Naive thymus-derived CD8-positive, alpha-beta T cell (primary cell): ENCODE results near the gene JADE2. TPM values are rescaled to one million over a fixed set of nuclear protein-coding genes. Genes with fewer than 3 reads are reported as not detected.
A peak's percentile ranks its signal among the peaks of the same experiment; 100 is the strongest.
"Not testable (repeated sequence)": the region's sequence is repeated elsewhere in the genome, so short reads cannot be mapped to it uniquely, and the experiment has no call there.

Source experiments
- ATAC-seq, 2 donors: fragments of 150-1000 bp; cut with Tn5 transposase in 1 of 2; sonication (Bioruptor Pico), chemical (Tn5 transposase) in 1 of 2; 1 replicate in 1 of 2; 2 replicates in 1 of 2; pipeline ENCODE4 v1.10.0; 2021; ENCODE audit warnings: mild to moderate bottlenecking in 2 of 2, moderate library complexity in 2 of 2
- POLR2A ChIA-PET: fragments of 350-600 bp; sonication (Branson Sonifier 250); formaldehyde crosslinking; loops from one replicate; lab custom pipeline; 2021; ENCODE audit warnings: antibody characterized with exemption; lab: Charles Lee
- DNase-seq, 10 donors: peaks; one replicate each; pipeline versions ENCODE4 v3.0.0 to v3.0.0-alpha.2; 2020 to 2022
- H3K27ac Mint-ChIP-seq, 10 donors: one replicate each; pipeline ENCODE4 v1.8.0; 2020 to 2022; ENCODE audit warnings: mild to moderate bottlenecking in 10 of 10, mixed read lengths in 10 of 10, moderate library complexity in 4 of 10, inconsistent platforms in 1 of 10
- H3K27me3 Mint-ChIP-seq, 5 donors: one replicate each; pipeline ENCODE4 v1.8.0; 2021 to 2022; ENCODE audit warnings: mixed read lengths in 5 of 5
- H3K36me3 Mint-ChIP-seq, 3 donors: one replicate each; pipeline ENCODE4 v1.8.0; 2020 to 2022; ENCODE audit warnings: mixed read lengths in 3 of 3, mild to moderate bottlenecking in 2 of 3, inconsistent platforms in 1 of 3
- H3K4me1 Mint-ChIP-seq, 4 donors: one replicate each; pipeline ENCODE4 v1.8.0; 2021 to 2022; ENCODE audit warnings: mixed read lengths in 4 of 4
- H3K4me3 Mint-ChIP-seq, 10 donors: one replicate each; pipeline ENCODE4 v1.8.0; 2020 to 2022; ENCODE audit warnings: mild to moderate bottlenecking in 10 of 10, mixed read lengths in 10 of 10, moderate library complexity in 6 of 10, inconsistent platforms in 1 of 10
- H3K9me3 Mint-ChIP-seq, 9 donors: one replicate each; pipeline ENCODE4 v1.8.0; 2020 to 2022; ENCODE audit warnings: mixed read lengths in 9 of 9, mild to moderate bottlenecking in 3 of 9, inconsistent platforms in 1 of 9, moderate library complexity in 1 of 9
- polyA plus RNA-seq, 3 donors: library from polyadenylated mRNA; unstranded; fragments of 300-500 nt; fragmentation: Illumina TruSeq; gene quantifications; one replicate each; pipeline ENCODE4 v1.2.3, GENCODE V29; 2021
- total RNA-seq, 8 experiments: library from RNA in 2 of 8; stranded (reverse) in 2 of 8; gene quantifications; one replicate each; pipeline ENCODE4 v1.2.3 and lab custom pipeline; 2021 to 2026

The JADE2 gene
- total and polyA plus RNA-seq, 5 experiments from 2014 or later, result 24.3 to 262 (median 38.9) TPM

GRCh38 chr5:134547579-134547978 is 22.1 kb downstream of the JADE2 start:
- POLR2A ChIA-PET, result interaction anchor here (7.4 kb wide), 1 partner anchor 21 kb away, joined by 70 read pairs; the partner anchor contains the start of gene JADE2
- H3K36me3 Mint-ChIP-seq, result peaks cover 0 to 70% (median 0%) of the 10 kb centered on the region in 3 donors
- H3K4me1 Mint-ChIP-seq, result peaks cover 28 to 82% (median 67%) of the 10 kb centered on the region in 4 donors
- ATAC-seq, result no peak
- H3K9me3 Mint-ChIP-seq, result no peaks in the 10 kb centered on the region
- H3K27ac Mint-ChIP-seq, result peak overlapping the region in 7 of 10 donors; percentile 7 to 82 (median 61)
- no peak for DNase-seq
- H3K27me3 Mint-ChIP-seq, result no peaks in the 10 kb centered on the region
- peak overlapping the region in 1 of 10 donors; percentile 55 for H3K4me3 Mint-ChIP-seq

DNA sequence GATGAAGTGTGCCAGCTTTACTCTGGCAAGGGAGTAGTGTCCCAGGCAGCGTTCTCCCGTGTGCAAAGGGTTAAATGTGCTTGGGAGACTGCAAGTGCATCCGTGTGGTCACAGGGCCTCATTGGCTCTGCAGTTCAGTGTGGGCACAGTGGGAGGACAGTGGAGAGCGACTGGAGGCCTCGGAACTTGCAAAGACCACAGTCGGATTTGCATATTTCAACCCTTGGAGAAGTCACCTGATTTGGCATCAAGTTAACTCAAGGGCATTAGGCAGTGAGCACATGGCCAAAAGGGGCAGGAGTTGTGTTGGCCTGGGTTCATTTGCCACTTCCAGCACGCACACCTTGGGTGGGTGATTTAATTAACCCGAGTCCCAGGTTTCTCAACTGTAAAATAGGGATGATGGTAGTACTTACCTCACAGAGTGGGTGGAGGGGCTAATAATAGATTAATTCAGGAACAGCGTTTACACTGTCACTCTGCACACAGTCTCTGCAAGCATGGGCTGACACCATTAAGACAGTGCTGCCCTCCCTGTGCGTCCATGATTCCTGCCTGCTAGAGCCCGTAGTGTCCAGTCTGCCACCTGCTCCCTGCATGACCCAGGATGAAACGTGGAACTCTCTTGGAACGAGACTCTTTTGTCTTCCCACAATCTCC is 22.7 kb downstream of the JADE2 start:
- POLR2A ChIA-PET, result interaction anchor here (7.4 kb wide), 1 partner anchor 22 kb away, joined by 70 read pairs; the partner anchor contains the start of gene JADE2
- DNase-seq (no peak), ATAC-seq (no peak)
- peak overlapping the region in 7 of 10 donors; percentile 51 to 84 (median 77) for H3K27ac Mint-ChIP-seq
- no peaks in the 10 kb centered on the region for H3K9me3 Mint-ChIP-seq
- H3K27me3 Mint-ChIP-seq, result no peaks in the 10 kb centered on the region
- H3K4me1 Mint-ChIP-seq, result peaks cover 28 to 81% (median 66%) of the 10 kb centered on the region in 4 donors
- peak overlapping the region in 1 of 10 donors; percentile 55 for H3K4me3 Mint-ChIP-seq
- H3K36me3 Mint-ChIP-seq, result peaks cover 0 to 75% (median 2%) of the 10 kb centered on the region in 3 donors

GRCh38 chr5:134549714-134550113 is 24.2 kb downstream of the JADE2 start:
- H3K27me3 Mint-ChIP-seq, result no peaks in the 10 kb centered on the region
- no peak overlapping the region for H3K4me3 Mint-ChIP-seq
- ATAC-seq (no peak), DNase-seq (no peak)
- no peaks in the 10 kb centered on the region for H3K9me3 Mint-ChIP-seq
- H3K36me3 Mint-ChIP-seq, result peaks cover 0 to 85% (median 2%) of the 10 kb centered on the region in 3 donors
- peak overlapping the region in 5 of 10 donors; percentile 51 to 89 (median 66) for H3K27ac Mint-ChIP-seq
- POLR2A ChIA-PET, result no interaction called here
- peaks cover 30 to 76% (median 64%) of the 10 kb centered on the region in 4 donors for H3K4me1 Mint-ChIP-seq

DNA sequence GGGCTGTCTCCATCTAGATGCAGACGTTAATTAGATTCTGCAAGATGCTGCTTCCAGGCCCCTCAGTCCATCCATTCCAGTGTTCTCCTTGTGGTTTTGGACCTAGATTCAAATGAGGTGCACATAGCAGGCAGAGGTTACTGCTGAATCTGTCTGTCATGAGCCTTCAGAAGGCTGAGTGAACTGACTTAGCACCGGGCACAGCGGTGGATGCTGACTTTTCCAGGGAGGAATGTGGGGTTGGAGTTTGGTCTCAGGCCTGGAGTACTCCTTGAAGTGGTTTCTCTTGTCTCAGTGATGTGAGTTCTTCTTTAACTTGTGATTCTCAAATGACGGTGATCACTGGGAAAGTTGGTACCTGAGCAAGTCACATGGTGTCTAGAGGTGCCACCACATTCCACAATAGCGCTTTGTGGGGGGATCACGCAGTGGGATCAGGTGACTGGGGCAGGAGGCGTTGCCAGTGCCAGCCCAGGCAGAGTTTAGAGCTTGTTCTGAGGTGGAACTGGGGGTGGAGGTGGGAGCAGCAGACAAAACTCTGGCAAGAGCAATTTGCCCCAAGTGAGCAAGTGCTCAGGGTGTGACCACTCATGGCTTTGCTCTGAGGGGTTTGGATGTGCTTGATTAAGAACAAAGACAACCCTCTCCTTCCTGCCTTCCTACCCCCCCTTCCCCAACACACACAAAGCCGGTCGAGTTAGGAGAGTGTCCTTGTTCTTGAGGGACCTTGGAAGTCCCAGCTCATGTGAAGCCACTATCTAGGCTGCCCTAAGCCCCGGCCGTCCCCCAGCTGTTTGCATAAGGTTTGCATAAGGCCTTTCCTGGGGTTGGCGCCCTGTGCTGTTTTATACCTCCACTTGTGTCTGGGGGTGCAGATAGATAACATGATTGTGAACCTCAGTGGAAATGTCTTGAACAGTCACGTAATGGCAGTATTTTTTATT is 25.1 kb downstream of the JADE2 start:
- H3K4me1 Mint-ChIP-seq, result peaks cover 31 to 75% (median 63%) of the 10 kb centered on the region in 4 donors
- H3K4me3 Mint-ChIP-seq, result peak overlapping the region in 4 of 10 donors; percentile 26 to 72 (median 26)
- H3K27me3 Mint-ChIP-seq, result no peaks in the 10 kb centered on the region
- POLR2A ChIA-PET, result interaction anchor here (0.7 to 1.9 kb wide), 4 partner anchors 25 to 960 kb away, joined by 3 to 4 read pairs (median 4); partner anchors contain the start of gene JADE2
- ATAC-seq (peak in 1 of 2 donors; percentile 50), DNase-seq (peak in 2 of 10 donors; percentile 13 to 34)
- peak overlapping the region; percentile 22 to 89 (median 78) for H3K27ac Mint-ChIP-seq
- H3K9me3 Mint-ChIP-seq, result no peaks in the 10 kb centered on the region
- H3K36me3 Mint-ChIP-seq, result peaks cover 0 to 83% (median 4%) of the 10 kb centered on the region in 3 donors

DNA sequence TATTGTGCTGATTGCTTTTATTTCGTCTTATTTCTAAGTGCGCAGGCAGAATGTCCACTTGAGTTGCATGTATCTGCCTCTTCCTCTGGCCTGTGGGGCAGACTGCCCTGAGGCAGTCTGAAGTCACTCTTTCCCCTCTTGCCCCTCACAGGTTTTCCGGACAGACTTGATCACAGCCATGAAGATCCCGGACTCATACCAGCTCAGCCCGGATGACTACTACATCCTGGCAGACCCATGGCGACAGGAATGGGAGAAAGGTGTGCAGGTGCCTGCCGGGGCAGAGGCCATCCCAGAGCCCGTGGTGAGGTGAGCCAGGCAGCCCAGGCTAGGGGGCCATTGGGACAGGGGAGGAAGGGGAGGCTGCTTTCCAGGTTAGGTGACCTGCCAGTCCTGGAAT is 26.4 kb downstream of the JADE2 start:
- no peak for DNase-seq
- Mint-ChIP-seq H3K4me3 (no peak overlapping the region), H3K9me3 (no peaks in the 10 kb centered on the region), H3K27ac (peak overlapping the region in 9 of 10 donors; percentile 0 to 85 (median 61)), H3K27me3 (peaks cover 0 to 3% (median 0%) of the 10 kb centered on the region in 5 donors), H3K36me3 (peaks cover 0 to 84% (median 4%) of the 10 kb centered on the region in 3 donors), H3K4me1 (peaks cover 42 to 76% (median 71%) of the 10 kb centered on the region in 4 donors)
- ATAC-seq, result no peak
- POLR2A ChIA-PET, result interaction anchor here (0.5 to 1.9 kb wide), 3 partner anchors 26 to 59 kb away, joined by 4 read pairs; partner anchors contain the start of gene JADE2

DNA sequence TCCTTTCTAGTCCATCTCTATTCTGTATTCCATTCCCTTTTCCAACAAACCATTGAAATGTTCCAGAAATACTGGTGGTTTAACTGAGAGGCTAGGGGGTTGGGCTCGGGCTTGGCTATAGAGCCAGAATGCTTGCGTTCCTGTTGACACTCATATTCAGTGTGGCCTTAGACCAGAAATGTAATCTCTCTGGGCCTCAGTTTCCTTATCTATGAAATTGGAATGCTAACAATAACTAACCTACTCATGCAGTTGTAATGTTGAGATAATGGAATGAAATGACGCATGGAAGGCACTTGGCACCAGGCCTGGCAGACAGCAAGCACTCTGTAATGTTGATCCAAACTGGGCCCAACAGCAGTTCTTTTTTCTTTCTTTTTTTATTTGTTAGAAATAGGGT is 26.8 kb downstream of the JADE2 start:
- no peaks in the 10 kb centered on the region for H3K9me3 Mint-ChIP-seq
- H3K4me3 Mint-ChIP-seq, result no peak overlapping the region
- H3K27ac Mint-ChIP-seq, result peak overlapping the region in 5 of 10 donors; percentile 14 to 81 (median 25)
- peaks cover 0 to 3% (median 0%) of the 10 kb centered on the region in 5 donors for H3K27me3 Mint-ChIP-seq
- DNase-seq (no peak), ATAC-seq (no peak)
- H3K36me3 Mint-ChIP-seq, result peaks cover 0 to 81% (median 4%) of the 10 kb centered on the region in 3 donors
- POLR2A ChIA-PET, result interaction anchor here (0.7 kb wide), 4 partner anchors 86 to 504 kb away, joined by 3 to 7 read pairs (median 4); partner anchors contain the start of gene C5orf24
- H3K4me1 Mint-ChIP-seq, result peaks cover 43 to 73% (median 71%) of the 10 kb centered on the region in 4 donors

GRCh38 chr5:134552716-134553115 is 27.2 kb downstream of the JADE2 start:
- peak overlapping the region in 6 of 10 donors; percentile 22 to 52 (median 38) for H3K27ac Mint-ChIP-seq
- H3K4me3 Mint-ChIP-seq, DNase-seq, ATAC-seq, H3K9me3 Mint-ChIP-seq, H3K27me3 Mint-ChIP-seq: not testable (repeated sequence)
- POLR2A ChIA-PET, result interaction anchor here (0.7 kb wide), 4 partner anchors 86 to 505 kb away, joined by 3 to 7 read pairs (median 4); partner anchors contain the start of gene C5orf24
- H3K4me1 Mint-ChIP-seq, result peaks cover 41 to 71% (median 69%) of the 10 kb centered on the region in 4 donors
- H3K36me3 Mint-ChIP-seq, result peaks cover 0 to 78% (median 4%) of the 10 kb centered on the region in 3 donors

DNA sequence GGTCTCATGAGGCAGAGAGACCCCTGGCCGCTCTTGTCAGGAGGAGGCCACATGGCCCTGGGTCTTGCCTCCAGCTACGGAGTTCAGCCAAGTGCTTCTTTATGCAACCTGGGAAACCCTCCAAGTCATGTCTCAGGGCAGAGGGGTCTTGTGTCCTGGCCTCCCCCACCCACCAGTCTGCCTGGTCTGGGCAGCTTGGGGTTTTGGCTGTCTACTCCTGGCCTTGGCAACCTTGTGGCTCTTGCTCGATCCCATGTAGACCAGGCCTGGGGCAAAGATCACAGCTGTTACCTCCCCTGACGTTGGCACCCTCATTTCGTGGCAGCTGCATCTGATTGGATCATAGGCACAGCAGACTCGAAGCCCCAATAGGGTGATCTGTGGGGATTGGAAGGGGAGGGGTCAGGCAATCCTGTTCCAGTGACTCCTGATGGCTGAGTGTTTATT is 28.4 kb downstream of the JADE2 start:
- POLR2A ChIA-PET, result interaction anchor here (1.0 to 1.1 kb wide), 3 partner anchors 20 to 88 kb away, joined by 3 to 4 read pairs (median 3); no protein-coding TSS in a partner anchor
- H3K4me1 Mint-ChIP-seq, result peaks cover 37 to 67% (median 61%) of the 10 kb centered on the region in 4 donors
- H3K27ac Mint-ChIP-seq, result peak overlapping the region in 8 of 10 donors; percentile 48 to 96 (median 82)
- no peaks in the 10 kb centered on the region for H3K9me3 Mint-ChIP-seq
- H3K27me3 Mint-ChIP-seq, result peaks cover 0 to 3% (median 0%) of the 10 kb centered on the region in 5 donors
- no peak overlapping the region for H3K4me3 Mint-ChIP-seq
- H3K36me3 Mint-ChIP-seq, result peaks cover 0 to 74% (median 4%) of the 10 kb centered on the region in 3 donors
- ATAC-seq (no peak), DNase-seq (no peak)

DNA sequence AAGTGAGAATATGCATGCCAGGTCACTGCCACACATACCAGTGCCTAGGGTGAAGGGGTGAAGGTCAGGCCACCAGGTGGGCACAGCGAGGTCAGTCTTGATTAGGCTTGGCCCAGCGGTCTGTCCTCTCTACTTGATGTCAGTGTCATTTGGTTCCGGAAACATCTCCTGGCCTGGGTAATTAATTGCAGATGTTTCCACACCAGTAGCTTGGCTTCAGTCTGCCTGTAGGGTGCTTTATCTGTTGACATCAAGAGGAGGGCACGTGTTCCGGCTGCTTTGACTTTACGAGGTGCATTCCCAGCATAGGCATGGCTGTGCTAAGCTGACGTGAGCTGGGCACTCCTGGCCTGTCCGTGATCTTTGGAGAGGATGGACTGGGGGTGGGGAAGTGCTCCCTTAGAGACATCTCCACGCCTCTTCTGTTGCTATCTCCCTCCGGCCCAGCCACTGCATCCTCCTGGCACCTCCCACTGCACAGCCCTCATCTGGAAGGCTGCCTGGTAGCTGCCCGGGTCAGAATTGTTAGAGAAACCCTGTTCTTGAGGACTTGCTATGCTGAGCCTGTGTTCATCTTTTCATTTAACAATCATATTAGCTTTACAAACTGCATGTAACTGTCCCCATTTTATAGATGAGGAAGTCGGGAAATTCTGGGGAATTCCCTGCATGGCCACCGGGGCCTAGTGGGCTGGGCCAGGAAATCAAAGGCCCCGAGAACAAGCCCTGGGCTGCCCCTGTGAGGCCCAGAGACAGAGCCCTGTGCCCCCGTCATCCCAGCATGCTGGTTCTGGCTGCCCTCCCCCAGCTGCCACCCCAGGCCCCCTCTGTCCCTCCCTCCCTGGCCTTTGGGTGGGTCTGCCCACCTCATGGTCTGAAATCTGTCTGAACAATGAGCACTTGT is 29.1 kb downstream of the JADE2 start:
- Mint-ChIP-seq H3K9me3 (no peaks in the 10 kb centered on the region), H3K27ac (peak overlapping the region; percentile 79 to 97 (median 90)), H3K4me3 (peak overlapping the region in 6 of 10 donors; percentile 22 to 61 (median 51)), H3K27me3 (peaks cover 0 to 3% (median 0%) of the 10 kb centered on the region in 5 donors), H3K36me3 (peaks cover 0 to 75% (median 4%) of the 10 kb centered on the region in 3 donors), H3K4me1 (peaks cover 35 to 68% (median 56%) of the 10 kb centered on the region in 4 donors)
- POLR2A ChIA-PET, result interaction anchor here (0.6 to 2.3 kb wide), 7 partner anchors 21 to 186 kb away, joined by 3 to 33 read pairs (median 5); partner anchors contain the start of genes CDKN2AIPNL and JADE2
- DNase-seq (peak in 2 of 10 donors; percentile 25 to 43), ATAC-seq (peak in 1 of 2 donors; percentile 24)

DNA sequence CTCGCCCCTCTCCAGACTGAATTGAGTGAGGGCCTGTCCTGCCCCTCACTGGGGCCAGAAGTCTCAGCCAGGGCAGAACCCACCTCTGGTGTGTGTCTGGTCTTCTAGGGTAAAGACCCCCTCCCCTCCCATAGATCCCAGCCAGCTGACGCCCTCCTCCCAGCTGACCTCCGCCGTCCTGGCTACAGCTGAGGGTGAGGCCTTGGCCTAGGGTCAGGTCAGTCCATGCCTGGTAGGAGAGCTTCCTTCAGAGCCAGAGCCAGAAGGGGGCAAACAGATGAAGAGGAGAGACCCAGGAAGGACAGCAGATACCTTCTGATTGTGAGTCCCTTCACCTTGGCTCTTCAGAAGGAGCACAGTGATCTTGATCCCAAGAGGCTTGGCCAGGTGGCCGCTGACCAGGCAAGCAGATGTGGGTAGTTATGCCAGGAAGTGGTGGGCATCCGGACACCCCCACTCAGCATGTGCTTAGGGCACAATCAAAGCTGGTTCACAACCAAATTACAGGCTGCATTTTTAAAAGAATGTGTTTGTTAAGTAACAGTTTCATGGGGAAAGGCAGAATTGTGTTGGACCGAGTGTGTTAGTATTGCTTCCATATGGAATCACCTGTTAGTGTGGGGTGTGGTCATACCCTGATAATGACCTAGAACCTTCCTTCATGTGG is 29.9 kb downstream of the JADE2 start:
- peak overlapping the region; percentile 28 to 64 (median 54) for H3K4me3 Mint-ChIP-seq
- H3K27me3 Mint-ChIP-seq, result peaks cover 0 to 3% (median 0%) of the 10 kb centered on the region in 5 donors

More for the DNA sequence above, 29.9 kb downstream of the JADE2 start:
- DNase-seq (no peak), ATAC-seq (peak in 1 of 2 donors; percentile 6)
- Mint-ChIP-seq H3K27ac (peak overlapping the region; percentile 79 to 97 (median 90)), H3K36me3 (peaks cover 0 to 77% (median 4%) of the 10 kb centered on the region in 3 donors), H3K9me3 (no peaks in the 10 kb centered on the region), H3K4me1 (peaks cover 35 to 67% (median 53%) of the 10 kb centered on the region in 4 donors)
- POLR2A ChIA-PET, result interaction anchor here (1.7 to 2.3 kb wide), 3 partner anchors 24 to 144 kb away, joined by 5 to 33 read pairs (median 10); partner anchors contain the start of genes CDKN2AIPNL and JADE2
